Smooth muscle cell (in vitro differentiated cells): ENCODE measurements around the gene SLC4A3. TPM values are rescaled to one million over a fixed set of nuclear protein-coding genes. Genes with fewer than 3 reads are reported as not detected.

Experiments used
- DNase-seq: peaks from one replicate; lab custom pipeline; 2025; ENCODE audit not compliant: unreplicated experiment; lab: John Stamatoyannopoulos, UW
- H2AFZ ChIP-seq: fragments of 200-600 bp; sonication (generic); 2 replicates; pipeline ENCODE4 v1.6.0; 2016; ENCODE audit warnings: antibody characterized with exemption, low read depth, mild to moderate bottlenecking
- H3F3A ChIP-seq: fragments of 200-600 bp; sonication (generic); 2 replicates; pipeline ENCODE4 v1.6.0; 2017; ENCODE audit warnings: antibody characterized with exemption, low read depth
- H3K27ac ChIP-seq: fragments of 200-600 bp; sonication (generic); 2 replicates; pipeline ENCODE4 v1.5.1; 2016; ENCODE audit warnings: low read depth, mild to moderate bottlenecking
- H3K27me3 ChIP-seq: fragments of 200-600 bp; sonication (generic); 2 replicates; pipeline ENCODE4 v1.6.1; 2016; ENCODE audit warnings: low read depth, mild to moderate bottlenecking
- H3K36me3 ChIP-seq: fragments of 200-600 bp; sonication (generic); 2 replicates; pipeline ENCODE4 v1.5.1; 2016; ENCODE audit warnings: low read depth
- H3K4me1 ChIP-seq: fragments of 200-600 bp; sonication (generic); 2 replicates; pipeline ENCODE4 v1.5.1; 2016; ENCODE audit warnings: low read depth
- H3K4me2 ChIP-seq: fragments of 200-600 bp; sonication (generic); 2 replicates; pipeline ENCODE4 v1.6.0; 2016; ENCODE audit warnings: mild to moderate bottlenecking
- H3K4me3 ChIP-seq: fragments of 200-600 bp; sonication (generic); 2 replicates; pipeline ENCODE4 v1.5.1; 2016; ENCODE audit warnings: mild to moderate bottlenecking
- H3K79me2 ChIP-seq: fragments of 200-600 bp; sonication (generic); 2 replicates; pipeline ENCODE4 v1.6.0; 2016; ENCODE audit warnings: low read depth, mild to moderate bottlenecking
- H3K9ac ChIP-seq: fragments of 200-600 bp; sonication (generic); 2 replicates; pipeline ENCODE4 v1.6.0; 2016; ENCODE audit warnings: low read depth
- H3K9me3 ChIP-seq: fragments of 200-600 bp; sonication (generic); replicated peaks from 2 replicates; pipeline ENCODE4 v1.5.1; 2016; ENCODE audit warnings: low read depth
- H4K20me1 ChIP-seq: fragments of 200-600 bp; sonication (generic); 2 replicates; pipeline ENCODE4 v1.6.0; 2016; ENCODE audit warnings: low read depth
- WGBS: methylation state at CpG from one replicate; pipeline ENCODE4 v1.1.7; 2016; ENCODE audit warnings: low lambda C conversion rate; 5-methylcytosine and 5-hydroxymethylcytosine counted together
- polyA plus RNA-seq: library from polyadenylated mRNA; unstranded; fragments of >200 nt; fragmentation: Nextera tagmentation; extraction: Ambion mirVana; gene quantifications from 2 replicates; pipeline ENCODE4 v1.2.1, GENCODE V29; 2016
- total RNA-seq: library from RNA; depleted of rRNA; stranded (reverse); fragments of >200 nt; gene quantifications from 2 replicates; pipeline ENCODE4 v1.2.3, GENCODE V29; 2014
- TF ChIP-seq, protein P1 (sequence below): fragments of 200-600 bp; sonication (generic); IDR thresholded peaks from 2 replicates; pipeline ENCODE4 v1.5.1; 2017; ENCODE audit warnings: borderline replicate concordance, mild to moderate bottlenecking, antibody characterized with exemption; ENCODE audit not compliant: insufficient read depth, poor library complexity, severe bottlenecking

The SLC4A3 gene, protein sequence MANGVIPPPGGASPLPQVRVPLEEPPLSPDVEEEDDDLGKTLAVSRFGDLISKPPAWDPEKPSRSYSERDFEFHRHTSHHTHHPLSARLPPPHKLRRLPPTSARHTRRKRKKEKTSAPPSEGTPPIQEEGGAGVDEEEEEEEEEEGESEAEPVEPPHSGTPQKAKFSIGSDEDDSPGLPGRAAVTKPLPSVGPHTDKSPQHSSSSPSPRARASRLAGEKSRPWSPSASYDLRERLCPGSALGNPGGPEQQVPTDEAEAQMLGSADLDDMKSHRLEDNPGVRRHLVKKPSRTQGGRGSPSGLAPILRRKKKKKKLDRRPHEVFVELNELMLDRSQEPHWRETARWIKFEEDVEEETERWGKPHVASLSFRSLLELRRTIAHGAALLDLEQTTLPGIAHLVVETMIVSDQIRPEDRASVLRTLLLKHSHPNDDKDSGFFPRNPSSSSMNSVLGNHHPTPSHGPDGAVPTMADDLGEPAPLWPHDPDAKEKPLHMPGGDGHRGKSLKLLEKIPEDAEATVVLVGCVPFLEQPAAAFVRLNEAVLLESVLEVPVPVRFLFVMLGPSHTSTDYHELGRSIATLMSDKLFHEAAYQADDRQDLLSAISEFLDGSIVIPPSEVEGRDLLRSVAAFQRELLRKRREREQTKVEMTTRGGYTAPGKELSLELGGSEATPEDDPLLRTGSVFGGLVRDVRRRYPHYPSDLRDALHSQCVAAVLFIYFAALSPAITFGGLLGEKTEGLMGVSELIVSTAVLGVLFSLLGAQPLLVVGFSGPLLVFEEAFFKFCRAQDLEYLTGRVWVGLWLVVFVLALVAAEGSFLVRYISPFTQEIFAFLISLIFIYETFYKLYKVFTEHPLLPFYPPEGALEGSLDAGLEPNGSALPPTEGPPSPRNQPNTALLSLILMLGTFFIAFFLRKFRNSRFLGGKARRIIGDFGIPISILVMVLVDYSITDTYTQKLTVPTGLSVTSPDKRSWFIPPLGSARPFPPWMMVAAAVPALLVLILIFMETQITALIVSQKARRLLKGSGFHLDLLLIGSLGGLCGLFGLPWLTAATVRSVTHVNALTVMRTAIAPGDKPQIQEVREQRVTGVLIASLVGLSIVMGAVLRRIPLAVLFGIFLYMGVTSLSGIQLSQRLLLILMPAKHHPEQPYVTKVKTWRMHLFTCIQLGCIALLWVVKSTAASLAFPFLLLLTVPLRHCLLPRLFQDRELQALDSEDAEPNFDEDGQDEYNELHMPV
- total RNA-seq (3.4 and 4.9 TPM in 2 replicates), polyA plus RNA-seq (12.1 and 13.6 TPM in 2 replicates)

DNA sequence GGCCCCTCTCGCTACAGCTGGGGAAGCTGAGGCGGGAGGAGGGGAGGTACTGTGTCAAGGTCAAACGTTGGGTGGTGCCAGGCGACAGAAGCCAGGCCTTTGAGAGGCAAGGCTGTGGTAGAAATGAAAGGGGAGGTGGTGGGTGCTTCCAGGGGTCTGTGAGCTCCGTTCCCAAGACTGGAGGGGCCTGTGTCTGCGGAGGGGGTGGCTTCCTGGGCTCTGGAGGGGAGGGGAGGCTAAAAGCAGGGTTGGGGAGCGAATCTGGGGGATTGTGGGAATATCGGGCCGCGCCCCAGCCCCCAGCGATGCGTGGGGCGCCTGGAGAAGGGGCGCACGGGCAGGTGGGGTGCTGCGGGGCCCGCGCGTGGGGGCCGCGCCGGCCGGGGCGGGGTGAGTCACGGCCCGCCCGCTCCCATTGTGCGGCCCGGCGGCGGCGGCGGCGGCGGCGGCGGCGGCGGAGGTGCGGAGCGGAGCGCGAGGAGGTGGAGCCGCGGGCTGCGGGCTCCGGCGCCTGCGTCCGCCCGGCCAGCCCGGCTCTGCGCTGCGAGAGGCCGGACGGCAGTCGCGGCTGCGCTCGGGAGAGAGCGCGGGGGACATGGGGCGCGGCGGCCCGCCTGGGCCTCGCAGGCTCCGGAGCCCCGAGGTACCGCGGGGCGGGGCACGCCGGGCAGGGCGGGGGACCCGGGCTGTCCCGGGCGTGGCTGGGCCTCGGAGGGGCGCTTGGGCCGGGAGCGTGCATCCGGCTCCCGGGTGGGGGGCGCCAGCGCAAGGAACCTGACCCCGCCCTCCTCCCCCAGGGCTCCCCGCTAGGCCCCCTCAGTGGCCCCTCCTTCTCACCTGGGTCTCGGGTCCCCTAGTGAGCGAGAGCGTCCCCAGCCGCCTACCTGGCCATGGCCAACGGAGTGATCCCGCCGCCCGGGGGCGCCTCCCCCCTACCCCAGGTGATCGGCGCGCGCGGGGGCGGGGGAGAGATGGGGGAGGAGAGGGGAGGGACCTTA lies at the start of gene SLC4A3:
Gene SLC4A3, plus strand, starts transcription at position 528 of the 998 bp plus-strand sequence. Its CDS starts 363 bp downstream, at position 891.
- WGBS = 6% methylated on average over 24 of the region's 103 CpGs
- Histone ChIP-seq H3K4me2 (peak within 1 kb of the TSS; percentile 99), H2AFZ (peak within 1 kb of the TSS; percentile 82), H3K36me3 (no peaks in the 10 kb centered on the region), H3K9me3 (no peaks in the 10 kb centered on the region), H3K9ac (peak within 1 kb of the TSS; percentile 66), H3K4me3 (peak within 1 kb of the TSS; percentile 80), H4K20me1 (no peaks in the 10 kb centered on the region), H3F3A (no peaks in the 10 kb centered on the region), H3K4me1 (peaks cover 5% of the 10 kb centered on the region), H3K27ac (no peak within 1 kb of the TSS), H3K27me3 (no peaks in the 10 kb centered on the region), H3K79me2 (no peaks in the 10 kb centered on the region)
- no peak for DNase-seq
- TF ChIP-seq, protein P1, sequence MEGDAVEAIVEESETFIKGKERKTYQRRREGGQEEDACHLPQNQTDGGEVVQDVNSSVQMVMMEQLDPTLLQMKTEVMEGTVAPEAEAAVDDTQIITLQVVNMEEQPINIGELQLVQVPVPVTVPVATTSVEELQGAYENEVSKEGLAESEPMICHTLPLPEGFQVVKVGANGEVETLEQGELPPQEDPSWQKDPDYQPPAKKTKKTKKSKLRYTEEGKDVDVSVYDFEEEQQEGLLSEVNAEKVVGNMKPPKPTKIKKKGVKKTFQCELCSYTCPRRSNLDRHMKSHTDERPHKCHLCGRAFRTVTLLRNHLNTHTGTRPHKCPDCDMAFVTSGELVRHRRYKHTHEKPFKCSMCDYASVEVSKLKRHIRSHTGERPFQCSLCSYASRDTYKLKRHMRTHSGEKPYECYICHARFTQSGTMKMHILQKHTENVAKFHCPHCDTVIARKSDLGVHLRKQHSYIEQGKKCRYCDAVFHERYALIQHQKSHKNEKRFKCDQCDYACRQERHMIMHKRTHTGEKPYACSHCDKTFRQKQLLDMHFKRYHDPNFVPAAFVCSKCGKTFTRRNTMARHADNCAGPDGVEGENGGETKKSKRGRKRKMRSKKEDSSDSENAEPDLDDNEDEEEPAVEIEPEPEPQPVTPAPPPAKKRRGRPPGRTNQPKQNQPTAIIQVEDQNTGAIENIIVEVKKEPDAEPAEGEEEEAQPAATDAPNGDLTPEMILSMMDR = no peak

DNA sequence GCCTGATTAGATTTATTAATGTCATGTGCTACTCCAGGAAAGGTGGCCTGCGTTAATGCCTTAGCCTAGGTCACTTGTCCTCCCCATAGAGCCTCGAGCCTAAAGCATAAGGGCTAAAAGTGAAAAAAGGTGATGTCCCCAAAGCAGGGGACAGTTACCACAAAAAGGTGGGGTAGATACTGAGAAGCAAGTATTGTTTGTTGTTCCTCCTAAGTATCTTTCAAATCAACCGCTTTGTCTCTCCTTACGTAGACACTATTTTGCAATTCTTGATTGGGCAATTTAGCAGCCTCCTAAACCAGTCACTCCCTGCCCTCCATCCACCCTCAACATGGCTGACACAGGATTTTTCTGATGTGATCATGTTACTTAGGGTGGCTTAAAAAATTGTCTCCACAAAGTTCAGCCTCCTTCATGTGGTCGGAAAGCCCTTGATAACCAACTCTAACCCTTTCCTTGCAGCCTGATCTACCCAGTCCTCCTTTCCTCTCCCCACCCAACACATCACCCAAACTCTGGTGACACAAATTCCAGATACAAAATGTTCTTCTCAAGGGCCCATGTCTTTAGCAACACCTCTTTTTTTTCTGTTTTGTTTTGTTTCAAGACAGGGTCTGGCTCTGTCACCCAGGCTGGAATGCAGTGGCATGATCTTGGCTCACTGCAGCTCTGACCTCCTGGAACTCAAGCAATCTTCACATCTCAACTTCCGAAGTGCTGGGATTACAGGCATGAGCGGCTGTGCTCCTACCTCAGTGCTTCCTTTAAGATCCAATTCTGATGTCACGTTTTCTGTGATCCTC lies 48.4 kb upstream of the SLC4A3 start:
- peaks cover 22% of the 10 kb centered on the region for H3K4me1 ChIP-seq
- H3K4me2 ChIP-seq = no peak overlapping the region
- no peaks in the 10 kb centered on the region for H3K27me3 ChIP-seq
- peak overlapping the region; percentile 5 for H2AFZ ChIP-seq
- 66% methylated on average over 8 of the region's 8 CpGs for WGBS
- DNase-seq = no peak
- H4K20me1 ChIP-seq = no peaks in the 10 kb centered on the region
- H3K9ac ChIP-seq = no peak overlapping the region
- H3K4me3 ChIP-seq = no peak overlapping the region
- no peaks in the 10 kb centered on the region for H3F3A ChIP-seq
- H3K9me3 ChIP-seq = no peaks in the 10 kb centered on the region
- H3K36me3 ChIP-seq = no peaks in the 10 kb centered on the region
- H3K27ac ChIP-seq = peak overlapping the region; percentile 1
- no peaks in the 10 kb centered on the region for H3K79me2 ChIP-seq
- TF ChIP-seq, protein P1 = no peak

DNA sequence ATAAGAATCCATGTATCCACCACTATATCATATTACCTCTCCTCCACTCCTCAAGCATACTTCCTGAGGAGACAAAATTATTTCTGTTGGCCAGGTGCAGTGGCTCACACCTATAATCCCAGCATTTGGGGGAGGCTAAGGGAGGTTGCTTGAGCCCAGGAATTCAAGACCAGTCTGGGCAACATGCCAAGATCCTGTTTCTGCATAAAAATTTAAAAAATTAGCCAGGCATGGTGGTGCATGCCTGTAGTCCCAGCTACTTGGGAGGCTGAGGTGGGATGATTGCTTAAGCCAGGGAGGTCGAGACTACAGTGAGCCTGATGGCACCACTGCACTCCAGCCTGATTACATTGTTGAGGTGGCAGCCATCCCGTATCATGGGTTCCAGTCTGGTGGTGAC lies 46.1 kb upstream of the SLC4A3 start:
- no peaks in the 10 kb centered on the region for H3K79me2 ChIP-seq
- no peaks in the 10 kb centered on the region for H3K36me3 ChIP-seq
- no peak overlapping the region for H3K9ac ChIP-seq
- TF ChIP-seq, protein P1 = no peak
- H2AFZ ChIP-seq = no peak overlapping the region
- H3K4me1 ChIP-seq = peaks cover 22% of the 10 kb centered on the region
- H3K9me3 ChIP-seq = no peaks in the 10 kb centered on the region
- no peak overlapping the region for H3K4me3 ChIP-seq
- H3K27me3 ChIP-seq = no peaks in the 10 kb centered on the region
- no peak for DNase-seq
- no peaks in the 10 kb centered on the region for H4K20me1 ChIP-seq
- 91% methylated on average over 2 of the region's 2 CpGs for WGBS
- no peaks in the 10 kb centered on the region for H3F3A ChIP-seq
- no peak overlapping the region for H3K4me2 ChIP-seq
- no peak overlapping the region for H3K27ac ChIP-seq
